RWPE1 (cell line): ENCODE data around the gene ZNF804B.

ENCODE experiments used
- CTCF ChIA-PET: fragments of 350-600 bp; sonication (Branson Sonifier 250); formaldehyde crosslinking; extraction: SDS; loops from one replicate; lab custom pipeline; 2021; lab: Yijun Ruan, JAX
- POLR2A ChIA-PET: fragments of 400-600 bp; formaldehyde crosslinking; extraction: SDS; loops from one replicate; lab custom pipeline; 2020; ENCODE audit warnings: antibody characterized with exemption; ENCODE audit not compliant: low non-redundant PET; lab: Yijun Ruan, JAX
- DNase-seq: peaks from one replicate; pipeline ENCODE4 v3.0.0; 2012; ENCODE audit warnings: low spot score
- H3K27ac ChIP-seq: fragments of 450-650 bp; 2 replicates; pipeline ENCODE4 v1.5.1; 2017
- CTCF ChIP-seq: fragments of 450-650 bp; conservative IDR thresholded peaks from 2 replicates; pipeline ENCODE4 v1.5.1; 2017; ENCODE audit warnings: low read depth, mild to moderate bottlenecking

ZNF804B gene

GRCh38 chr7:89002981-89003956 lies 243.8 kb downstream of the ZNF804B start:
- no peak overlapping the region for H3K27ac ChIP-seq
- no peak for TF ChIP-seq CTCF
- no peak for DNase-seq
- ChIA-PET CTCF (interaction anchor here (0.5 kb wide), 1 partner anchor 166 kb away, joined by 3 read pairs; no protein-coding TSS in a partner anchor), POLR2A (no interaction called here)

GRCh38 chr7:89012016-89012415 lies 252.5 kb downstream of the ZNF804B start:
- ChIA-PET POLR2A (no interaction called here), CTCF (no interaction called here)
- H3K27ac ChIP-seq: no peak overlapping the region
- DNase-seq: no peak
- no peak for TF ChIP-seq CTCF

- POLR2A ChIA-PET: no interaction called here
- H3K27ac ChIP-seq: no peak overlapping the region
- CTCF ChIA-PET: interaction anchor here (0.6 kb wide), 1 partner anchor 17 kb away, joined by 3 read pairs; no protein-coding TSS in a partner anchor
- TF ChIP-seq CTCF: no peak
- no peak for DNase-seq
Observed at GRCh38 chr7:89017695-89018094, 258.2 kb downstream of the ZNF804B start.

- no peak for DNase-seq
- no peak for TF ChIP-seq CTCF
- ChIA-PET POLR2A (no interaction called here), CTCF (no interaction called here)
- H3K27ac ChIP-seq: no peak overlapping the region
Observed at GRCh38 chr7:89021741-89022140, 262.2 kb downstream of the ZNF804B start.

GRCh38 chr7:89023206-89023605 lies 263.7 kb downstream of the ZNF804B start:
- CTCF ChIA-PET: no interaction called here
- no peak for DNase-seq
- no peak for TF ChIP-seq CTCF
- no peak overlapping the region for H3K27ac ChIP-seq
- POLR2A ChIA-PET: no interaction called here

GRCh38 chr7:89023877-89024276 lies 264.4 kb downstream of the ZNF804B start:
- TF ChIP-seq CTCF: no peak
- no peak for DNase-seq
- CTCF ChIA-PET: no interaction called here
- H3K27ac ChIP-seq: no peak overlapping the region
- POLR2A ChIA-PET: no interaction called here
